ENCODE measurements around the gene PPP4R3A.
"Not testable (repeated sequence)": the region's sequence is repeated elsewhere in the genome, so short reads cannot be mapped to it uniquely, and the experiment has no call there.

PPP4R3A gene

GRCh38 chr14:91409240-91409639 lies 100.9 kb downstream of the PPP4R3A start:
- not testable (repeated sequence) for DNase-seq (ENCODE audit: low spot score)
